Stimulated activated naive CD4-positive, alpha-beta T cell treated with Interleukin-2 at 50 U/mL for 16 hours (primary cell): ENCODE results near the gene CFHR2.

Experiments used
- DNase-seq: peaks from one replicate; lab custom pipeline; 2025; lab: John Stamatoyannopoulos, UW

CFHR2 gene

GRCh38 chr1:197003132-197003531 lies 59.6 kb downstream of the CFHR2 start:
- no peak for DNase-seq

GRCh38 chr1:197008861-197009260 lies 65.3 kb downstream of the CFHR2 start:
- no peak for DNase-seq
